Neuronal stem cell (in vitro differentiated cells): Measurements from ENCODE around the gene CAPN12.

Experiments used
- DNase-seq: peaks from one replicate; pipeline ENCODE4 v3.0.0-alpha.2; 2013; ENCODE audit warnings: low spot score
- H2AFZ ChIP-seq: one replicate; pipeline ENCODE4 v1.6.1; 2013; ENCODE audit warnings: mild to moderate bottlenecking, low read length, inconsistent platforms
- H2AK5ac ChIP-seq: 2 replicates; pipeline ENCODE4 v1.6.1; 2013; ENCODE audit warnings: low read depth, mild to moderate bottlenecking, inconsistent platforms, low read length, moderate library complexity, mixed read lengths
- H2BK120ac ChIP-seq: 2 replicates; pipeline ENCODE4 v1.6.1; 2013; ENCODE audit warnings: low read depth, mild to moderate bottlenecking, inconsistent platforms, low read length, moderate library complexity, mixed read lengths
- H2BK12ac ChIP-seq: one replicate; pipeline ENCODE4 v1.6.1; 2013; ENCODE audit warnings: low read length, inconsistent platforms
- H2BK15ac ChIP-seq: 2 replicates; pipeline ENCODE4 v1.6.1; 2013; ENCODE audit warnings: mild to moderate bottlenecking, low read length, inconsistent platforms, mixed read lengths
- H2BK5ac ChIP-seq: one replicate; pipeline ENCODE4 v1.6.1; 2013; ENCODE audit warnings: inconsistent platforms, mild to moderate bottlenecking, low read length, moderate library complexity
- H3K14ac ChIP-seq: one replicate; pipeline ENCODE4 v1.6.1; 2013; ENCODE audit warnings: low read length, inconsistent platforms
- H3K18ac ChIP-seq: 2 replicates; pipeline ENCODE4 v1.6.1; 2013; ENCODE audit warnings: low read length, inconsistent platforms
- H3K23ac ChIP-seq: 2 replicates; pipeline ENCODE4 v1.6.1; 2013; ENCODE audit warnings: low read depth, mild to moderate bottlenecking, mixed read lengths, low read length, inconsistent platforms; ENCODE audit not compliant: poor library complexity
- H3K27ac ChIP-seq: replicated peaks from 3 replicates; pipeline ENCODE4 v1.5.1; 2013; ENCODE audit warnings: low read length, inconsistent platforms
- H3K27me3 ChIP-seq, 3 experiments: 2 replicates each; pipeline ENCODE4 v1.6.1; 2013; ENCODE audit warnings: low read length in 3 of 3, mild to moderate bottlenecking in 2 of 3, inconsistent platforms in 1 of 3, low read depth in 1 of 3, mixed read lengths in 1 of 3, moderate library complexity in 1 of 3; ENCODE audit not compliant: control insufficient read depth in 3 of 3, insufficient read depth in 3 of 3
- H3K36me3 ChIP-seq, 2 donors: replicated peaks in 1 of 2; 2 replicates each; pipeline ENCODE4 v1.6.1; 2013; ENCODE audit warnings: low read length in 2 of 2; ENCODE audit not compliant: control insufficient read depth in 2 of 2, insufficient read depth in 2 of 2
- H3K4ac ChIP-seq: 2 replicates; pipeline ENCODE4 v1.6.1; 2013; ENCODE audit warnings: inconsistent platforms, mild to moderate bottlenecking, low read length, moderate library complexity
- H3K4me1 ChIP-seq, 2 donors: 1 replicate in 1 of 2; 2 replicates in 1 of 2; pipeline ENCODE4 v1.6.1; 2013; ENCODE audit warnings: low read length in 2 of 2, low read depth in 1 of 2; ENCODE audit not compliant: control insufficient read depth in 2 of 2, insufficient read depth in 1 of 2
- H3K4me2 ChIP-seq: one replicate; pipeline ENCODE4 v1.6.1; 2013; ENCODE audit warnings: mild to moderate bottlenecking, low read length, inconsistent platforms; ENCODE audit not compliant: insufficient read depth, poor library complexity, severe bottlenecking
- H3K4me3 ChIP-seq, 2 donors: 2 replicates each; pipeline ENCODE4 v1.5.1; 2013; ENCODE audit warnings: low read length in 2 of 2, mild to moderate bottlenecking in 2 of 2, inconsistent platforms in 1 of 2, moderate library complexity in 1 of 2
- H3K79me1 ChIP-seq: one replicate; pipeline ENCODE4 v1.6.1; 2013; ENCODE audit warnings: low read depth, mild to moderate bottlenecking, inconsistent platforms, low read length, moderate library complexity
- H3K9ac ChIP-seq: one replicate; pipeline ENCODE4 v1.6.1; 2013; ENCODE audit warnings: mild to moderate bottlenecking, low read depth, low read length, inconsistent platforms; ENCODE audit not compliant: poor library complexity
- H3K9me3 ChIP-seq, 2 donors: replicated peaks in 1 of 2; 2 replicates each; pipeline versions ENCODE3 to v1.6.1; 2013; ENCODE audit warnings: low read length in 2 of 2, mild to moderate bottlenecking in 2 of 2, inconsistent platforms in 1 of 2, low read depth in 1 of 2, mixed read lengths in 1 of 2, moderate library complexity in 1 of 2; ENCODE audit not compliant: control insufficient read depth in 2 of 2, insufficient read depth in 1 of 2
- H4K8ac ChIP-seq: one replicate; pipeline ENCODE4 v1.6.1; 2013; ENCODE audit warnings: low read depth, mild to moderate bottlenecking, inconsistent platforms, low read length, moderate library complexity
- H4K91ac ChIP-seq: one replicate; pipeline ENCODE4 v1.6.1; 2013; ENCODE audit warnings: low read length, low read depth, mild to moderate bottlenecking, inconsistent platforms; ENCODE audit not compliant: poor library complexity
- WGBS, 2 donors: extraction: QIAGEN DNeasy Blood & Tissue Kit; methylation state at CpG; one replicate each; pipeline ENCODE4 v1.1.7; 2013; ENCODE audit warnings: missing lambda C conversion rate in 2 of 2, mixed read lengths in 1 of 2; ENCODE audit not compliant: insufficient read length in 2 of 2, insufficient replicate concordance in 1 of 2; ENCODE audit errors: extremely low coverage in 2 of 2; 5-methylcytosine and 5-hydroxymethylcytosine counted together

CAPN12 gene

DNA sequence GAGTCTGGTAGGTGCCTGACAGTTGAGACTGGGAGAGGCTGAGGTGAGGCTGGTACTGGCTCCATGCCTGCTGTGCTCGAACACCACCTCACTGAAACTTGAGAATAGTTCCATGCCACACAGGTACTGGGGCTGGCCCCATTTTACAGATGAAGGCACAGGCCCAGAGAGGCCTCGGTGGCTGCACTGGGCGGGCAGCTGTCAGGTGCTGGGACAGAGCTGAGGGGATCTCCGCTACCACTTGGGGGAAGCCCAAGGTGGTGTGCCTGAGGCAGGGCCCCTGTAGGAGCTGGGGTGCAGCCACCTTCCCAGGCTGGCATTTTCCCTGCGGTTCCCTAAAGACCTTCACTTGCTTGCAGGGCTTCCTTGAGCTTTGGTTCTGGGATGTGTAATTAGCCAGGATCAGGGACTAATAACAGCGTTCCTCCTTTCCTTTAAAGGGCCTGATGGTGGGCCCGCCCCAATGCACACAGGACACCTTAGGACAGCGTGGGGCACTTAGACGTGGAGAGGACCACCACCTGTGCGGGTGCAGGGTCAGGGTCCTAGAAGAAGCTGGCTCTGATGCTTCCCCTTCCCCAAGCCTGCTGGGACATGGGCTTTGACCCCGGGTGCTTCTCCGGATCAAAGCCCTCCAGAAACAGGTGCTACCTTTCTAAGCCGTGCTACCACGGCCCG, 23.6 kb downstream of the CAPN12 start:
- H2BK120ac ChIP-seq = no peak overlapping the region
- peak overlapping the region; percentile 59 for H4K91ac ChIP-seq
- peak overlapping the region; percentile 26 for H2BK15ac ChIP-seq
- no peak overlapping the region for H3K4me2 ChIP-seq
- no peak overlapping the region for H3K4me3 ChIP-seq
- WGBS, 2 donors = no CpG with 5 or more reads among the region's 15 CpGs
- no peak overlapping the region for H3K9ac ChIP-seq
- no peak overlapping the region for H2BK5ac ChIP-seq
- peaks cover 22% of the 10 kb centered on the region for H3K79me1 ChIP-seq
- no peak overlapping the region for H4K8ac ChIP-seq
- H2AFZ ChIP-seq = no peak overlapping the region
- H3K23ac ChIP-seq = peak overlapping the region; percentile 67
- H3K27me3 ChIP-seq = no peaks in the 10 kb centered on the region
- peak overlapping the region; percentile 17 for H3K27ac ChIP-seq
- H3K14ac ChIP-seq = no peak overlapping the region
- H2BK12ac ChIP-seq = peak overlapping the region; percentile 60
- peak overlapping the region; percentile 88 for H2AK5ac ChIP-seq
- H3K9me3 ChIP-seq = peaks cover 0 to 2% of the 10 kb centered on the region in 2 donors
- H3K4me1 ChIP-seq = peaks cover 7 to 24% of the 10 kb centered on the region in 2 donors
- H3K4ac ChIP-seq = no peak overlapping the region
- peak overlapping the region; percentile 79 for H3K18ac ChIP-seq
- no peak for DNase-seq
- peaks cover 69 to 98% of the 10 kb centered on the region in 2 donors for H3K36me3 ChIP-seq

- no peak overlapping the region for H2BK12ac ChIP-seq
- H3K4me2 ChIP-seq = no peak overlapping the region
- H3K4me3 ChIP-seq = no peak overlapping the region
- no peak overlapping the region for H3K4ac ChIP-seq
- peak overlapping the region; percentile 36 for H3K18ac ChIP-seq
- no CpG with 5 or more reads among the region's 24 CpGs for WGBS, 2 donors
- H2AFZ ChIP-seq = no peak overlapping the region
- no peak overlapping the region for H3K27ac ChIP-seq
- H3K9me3 ChIP-seq = peaks cover 0 to 2% of the 10 kb centered on the region in 2 donors
- peak overlapping the region; percentile 67 for H3K23ac ChIP-seq
- H2AK5ac ChIP-seq = peak overlapping the region; percentile 37
- H4K91ac ChIP-seq = peak overlapping the region; percentile 59
- no peak overlapping the region for H3K14ac ChIP-seq
- no peak overlapping the region for H3K9ac ChIP-seq
- H2BK120ac ChIP-seq = no peak overlapping the region
- H3K27me3 ChIP-seq = no peaks in the 10 kb centered on the region
- H2BK5ac ChIP-seq = no peak overlapping the region
- peaks cover 7 to 24% of the 10 kb centered on the region in 2 donors for H3K4me1 ChIP-seq
- H3K79me1 ChIP-seq = peaks cover 16% of the 10 kb centered on the region
- H2BK15ac ChIP-seq = no peak overlapping the region
- H3K36me3 ChIP-seq = peaks cover 65 to 94% of the 10 kb centered on the region in 2 donors
- no peak for DNase-seq
- no peak overlapping the region for H4K8ac ChIP-seq
Observed at GRCh38 chr19:38719761-38720558, 24.3 kb downstream of the CAPN12 start.

- Histone ChIP-seq H3K23ac (peak overlapping the region; percentile 95), H3K27me3 (no peaks in the 10 kb centered on the region), H2AFZ (no peak overlapping the region), H4K8ac (no peak overlapping the region), H3K4ac (no peak overlapping the region), H3K79me1 (peaks cover 20% of the 10 kb centered on the region), H3K36me3 (peaks cover 70 to 94% of the 10 kb centered on the region in 2 donors), H4K91ac (no peak overlapping the region), H2AK5ac (no peak overlapping the region), H3K27ac (no peak overlapping the region), H3K4me1 (peaks cover 7 to 24% of the 10 kb centered on the region in 2 donors), H3K9ac (peak overlapping the region; percentile 25), H3K14ac (no peak overlapping the region), H2BK120ac (no peak overlapping the region), H2BK12ac (no peak overlapping the region), H2BK5ac (peak overlapping the region; percentile 72), H3K9me3 (peaks cover 0 to 2% of the 10 kb centered on the region in 2 donors), H2BK15ac (no peak overlapping the region), H3K4me2 (no peak overlapping the region), H3K4me3 (peak overlapping the region in 1 of 2 donors; percentile 36), H3K18ac (peak overlapping the region; percentile 85)
- WGBS, 2 donors = no CpG with 5 or more reads among the region's 24 CpGs
- DNase-seq = no peak
Observed at GRCh38 chr19:38718747-38719543, 25.3 kb downstream of the CAPN12 start.
